HepG2 (cell line): ENCODE results near the gene HPS4. TPM values are rescaled to one million over a fixed set of nuclear protein-coding genes. Genes with fewer than 3 reads are reported as not detected.

Experiments
- AHR ChIP-seq: IDR thresholded peaks from 2 replicates; pipeline ENCODE4 v1.6.1; 2018; ENCODE audit warnings: missing genetic modification reagents, missing compliant biosample characterization
- ATF7 ChIP-seq, 2 experiments: fragments of 450-650 bp in 1 of 2; sonication (generic) in 1 of 2; formaldehyde crosslinking in 1 of 2; IDR thresholded peaks; 2 replicates each; pipeline versions ENCODE4 v1.4.0 to v1.6.1; 2016 to 2020; ENCODE audit warnings: antibody characterized with exemption in 1 of 2, mild to moderate bottlenecking in 1 of 2, missing genetic modification reagents in 1 of 2
- GABPA ChIP-seq, 2 experiments: IDR thresholded peaks; 2 replicates each; pipeline ENCODE4 v1.6.1; 2011 to 2016; ENCODE audit warnings: low read depth in 2 of 2, low read length in 1 of 2, missing biosample characterization in 1 of 2, missing genetic modification characterization in 1 of 2
- HOXA5 ChIP-seq: sonication (generic); formaldehyde crosslinking; IDR thresholded peaks from 2 replicates; pipeline ENCODE4 v1.4.0; 2020; ENCODE audit warnings: missing genetic modification reagents
- KLF13 ChIP-seq: sonication (generic); formaldehyde crosslinking; IDR thresholded peaks from 2 replicates; pipeline ENCODE4 v1.4.0; 2020; ENCODE audit warnings: mild to moderate bottlenecking, missing genetic modification reagents
- PHF21A ChIP-seq: sonication (generic); formaldehyde crosslinking; IDR thresholded peaks from 2 replicates; pipeline ENCODE4 v1.5.0; 2020; ENCODE audit warnings: mild to moderate bottlenecking, missing genetic modification reagents
- SETDB1 ChIP-seq: sonication (generic); formaldehyde crosslinking; IDR thresholded peaks from 2 replicates; pipeline ENCODE4 v1.5.1; 2020; ENCODE audit warnings: missing genetic modification reagents, mild to moderate bottlenecking, borderline replicate concordance
- SIN3B ChIP-seq: fragments of 150-350 bp; IDR thresholded peaks from 2 replicates; pipeline ENCODE4 v1.6.1; 2014; ENCODE audit warnings: low read length
- SOX6 ChIP-seq, 2 experiments: fragments of 450-650 bp in 1 of 2; sonication (generic) in 1 of 2; formaldehyde crosslinking in 1 of 2; IDR thresholded peaks; 2 replicates each; pipeline versions ENCODE4 v1.4.0 to v1.6.1; 2017 to 2020; ENCODE audit warnings: antibody characterized with exemption in 1 of 2, mild to moderate bottlenecking in 1 of 2, missing genetic modification reagents in 1 of 2
- SP5 ChIP-seq: IDR thresholded peaks from 2 replicates; pipeline ENCODE4 v1.6.1; 2016; ENCODE audit warnings: low read depth, borderline replicate concordance
- THAP7 ChIP-seq: sonication (generic); formaldehyde crosslinking; IDR thresholded peaks from 2 replicates; pipeline ENCODE4 v1.8.1; 2023; ENCODE audit warnings: mild to moderate bottlenecking, missing genetic modification reagents
- TIGD3 ChIP-seq: sonication (generic); formaldehyde crosslinking; IDR thresholded peaks from 2 replicates; pipeline ENCODE4 v1.5.1; 2020; ENCODE audit warnings: mild to moderate bottlenecking, missing genetic modification reagents, borderline replicate concordance
- TRIM24 ChIP-seq: sonication (generic); formaldehyde crosslinking; IDR thresholded peaks from 2 replicates; pipeline ENCODE4 v1.8.0; 2022; ENCODE audit warnings: mild to moderate bottlenecking, missing genetic modification reagents
- ZBTB38 ChIP-seq: sonication (generic); formaldehyde crosslinking; IDR thresholded peaks from 2 replicates; pipeline ENCODE4 v1.5.1; 2020; ENCODE audit warnings: mild to moderate bottlenecking, missing genetic modification reagents
- ZHX1 ChIP-seq: sonication (generic); formaldehyde crosslinking; IDR thresholded peaks from 2 replicates; pipeline ENCODE4 v1.8.1; 2022; ENCODE audit warnings: low read depth, mild to moderate bottlenecking, missing genetic modification reagents
- ZNF484 ChIP-seq: sonication (generic); formaldehyde crosslinking; IDR thresholded peaks from 2 replicates; pipeline ENCODE4 v1.5.1; 2020; ENCODE audit warnings: mild to moderate bottlenecking, low read depth, missing genetic modification reagents, borderline replicate concordance
- ZNF574 ChIP-seq: sonication (generic); formaldehyde crosslinking; IDR thresholded peaks from 2 replicates; pipeline ENCODE4 v1.4.0; 2020; ENCODE audit warnings: missing genetic modification reagents
- ZNF652 ChIP-seq: IDR thresholded peaks from 2 replicates; pipeline ENCODE4 v1.6.1; 2016; ENCODE audit warnings: low read depth, borderline replicate concordance
- ZNF724P ChIP-seq: sonication (generic); formaldehyde crosslinking; IDR thresholded peaks from 2 replicates; pipeline ENCODE4 v1.8.0; 2022; ENCODE audit warnings: missing genetic modification reagents, borderline replicate concordance
- ZNF746 ChIP-seq: sonication (generic); formaldehyde crosslinking; IDR thresholded peaks from 2 replicates; pipeline ENCODE4 v1.8.0; 2022; ENCODE audit warnings: mild to moderate bottlenecking, missing genetic modification reagents
- polyA plus RNA-seq, 8 experiments: library from polyadenylated mRNA; depleted of rRNA in 3 of 8; stranded (reverse) in 7 of 8; unstranded in 1 of 8; fragments of >200 nt; fragmentation: Illumina TruSeq in 4 of 8; extraction: Trizol in 4 of 8; gene quantifications; 2 replicates each; pipeline versions ENCODE4 v1.2.1 to v1.2.3, GENCODE V29; 2011 to 2016; ENCODE audit warnings: low read depth in 4 of 8, missing spikeins in 1 of 8, mixed read lengths in 1 of 8; ENCODE audit not compliant: insufficient read depth in 1 of 8
- total RNA-seq, 5 experiments: library from RNA; depleted of rRNA; stranded (reverse); fragments of >200 nt; fragmentation: Illumina TruSeq; extraction: Trizol; gene quantifications; 2 replicates each; pipeline ENCODE4 v1.2.3, GENCODE V29; 2016; ENCODE audit warnings: low read depth in 1 of 5

HPS4 gene
- total and polyA plus RNA-seq, 2 of the 13 experiments (the other 11 are each of a cell fraction or from before 2014, with no cell fraction given): 27.4 to 34.0 TPM

GRCh38 chr22:26483439-26484359, at the start of gene HPS4, which contains the start of gene SRRD (continued):
- TF ChIP-seq SP5 (CRISPR knock-in tag) (peak; percentile 96), ZNF746 (CRISPR knock-in tag) (peak; percentile 73), ZNF574 (CRISPR knock-in tag) (peak; percentile 93), PHF21A (peak; percentile 41; the same call in 1 of the 2 replicates), ZHX1 (CRISPR knock-in tag) (peak; percentile 94; the same call in 1 of the 2 replicates), ZBTB38 (CRISPR knock-in tag) (peak; percentile 72; the same call in 1 of the 2 replicates), THAP7 (CRISPR knock-in tag) (no peak; the same call in 1 of the 2 replicates), ZNF724P (peak; percentile 63; the same call in 1 of the 2 replicates), SIN3B (peak; percentile 89), GABPA (IDR thresholded peaks at IDR 0.05; ENCODE audit: low read depth, low read length) (peak; percentile 35; the same call in 1 of the 2 replicates), GABPA (CRISPR knock-in tag; IDR thresholded peaks at IDR 0.05; ENCODE audit: low read depth) (peak; percentile 57), KLF13 (CRISPR knock-in tag) (0 out of 2 replicates have a peak, but pooled peaks have one; percentile 24), ATF7 (IDR thresholded peaks at IDR 0.05) (peak; percentile 55), ATF7 (CRISPR knock-in tag; IDR thresholded peaks at IDR 0.05) (peak; percentile 62; the same call in 1 of the 2 replicates), SOX6 (IDR thresholded peaks at IDR 0.05) (no peak), SOX6 (CRISPR knock-in tag; IDR thresholded peaks at IDR 0.05) (peak; percentile 51), SETDB1 (CRISPR knock-in tag) (no peak), TIGD3 (CRISPR knock-in tag) (peak; percentile 88; the same call in 1 of the 2 replicates), ZNF652 (CRISPR knock-in tag) (0 out of 2 replicates have a peak, but pooled peaks have one; percentile 22), HOXA5 (CRISPR knock-in tag) (peak; percentile 86; the same call in 1 of the 2 replicates), ZNF484 (no peak), AHR (CRISPR knock-in tag) (peak; percentile 97), TRIM24 (CRISPR knock-in tag) (no peak)
